ENCODE results near the gene PRPF4. TPM values are rescaled to one million over a fixed set of nuclear protein-coding genes. Genes with fewer than 3 reads are reported as not detected.
"Not testable (repeated sequence)": the region's sequence is repeated elsewhere in the genome, so short reads cannot be mapped to it uniquely, and the experiment has no call there.

PRPF4 gene
- total RNA-seq, 2 experiments from 2014 or later: 47.6 to 48.7 TPM

- peaks cover 1% of the 10 kb centered on the region for H3K36me3 Mint-ChIP-seq
Measured at GRCh38 chr9:113247640-113248039, 27.8 kb upstream of the PRPF4 start.

GRCh38 chr9:113249661-113250060 lies 25.8 kb upstream of the PRPF4 start:
- POLR2A ChIA-PET; CTCF ChIA-PET; H3K4me3 Mint-ChIP-seq; H3K9me3 Mint-ChIP-seq; H3K36me3 Mint-ChIP-seq; intact Hi-C loops (cut with micrococcal nuclease); H3K4me1 Mint-ChIP-seq (ENCODE audit: low read depth); H3K27ac Mint-ChIP-seq; DNase-seq; H3K27me3 Mint-ChIP-seq: not testable (repeated sequence)

More at GRCh38 chr9:113247640-113248039, 27.8 kb upstream of the PRPF4 start:
- no peaks in the 10 kb centered on the region for H3K4me1 Mint-ChIP-seq (ENCODE audit: low read depth)
- H3K4me3 Mint-ChIP-seq: no peak overlapping the region
- ChIA-PET POLR2A (no interaction called here), CTCF (no interaction called here)
- no peaks in the 10 kb centered on the region for H3K27me3 Mint-ChIP-seq
- intact Hi-C loops (cut with micrococcal nuclease): no loop called here
- no peak overlapping the region for H3K27ac Mint-ChIP-seq
- H3K9me3 Mint-ChIP-seq: peaks cover 2% of the 10 kb centered on the region
- no peak for DNase-seq

GRCh38 chr9:113250807-113251206 lies 24.7 kb upstream of the PRPF4 start:
- DNase-seq: no peak
- Mint-ChIP-seq H3K4me1 (ENCODE audit: low read depth) (no peaks in the 10 kb centered on the region), H3K27ac (no peak overlapping the region), H3K36me3 (peaks cover 1% of the 10 kb centered on the region), H3K9me3 (peaks cover 2% of the 10 kb centered on the region), H3K4me3 (no peak overlapping the region), H3K27me3 (no peaks in the 10 kb centered on the region)
- intact Hi-C loops (cut with micrococcal nuclease): no loop called here
- ChIA-PET CTCF (interaction anchor here (2.1 kb wide), 1 partner anchor 24 kb away, joined by 4 read pairs; the partner anchor contains the start of genes CDC26 and PRPF4), POLR2A (no interaction called here)

GRCh38 chr9:113254991-113255390 lies 20.5 kb upstream of the PRPF4 start:
- CTCF ChIA-PET: interaction anchor here (0.7 kb wide), 1 partner anchor 61 kb away, joined by 3 read pairs; no protein-coding TSS in a partner anchor
- H3K4me3 Mint-ChIP-seq: no peak overlapping the region
- H3K27ac Mint-ChIP-seq: no peak overlapping the region
- no peak for DNase-seq
- H3K9me3 Mint-ChIP-seq: peaks cover 2% of the 10 kb centered on the region
- no peaks in the 10 kb centered on the region for H3K27me3 Mint-ChIP-seq
- POLR2A ChIA-PET: no interaction called here
- intact Hi-C loops (cut with micrococcal nuclease): no loop called here
- peaks cover 9% of the 10 kb centered on the region for H3K36me3 Mint-ChIP-seq
- H3K4me1 Mint-ChIP-seq (ENCODE audit: low read depth): no peaks in the 10 kb centered on the region

- no peak for DNase-seq
- ChIA-PET POLR2A (no interaction called here), CTCF (interaction anchor here (1.2 kb wide), 1 partner anchor 399 kb away, joined by 3 read pairs; no protein-coding TSS in a partner anchor)
- Mint-ChIP-seq H3K27me3 (no peaks in the 10 kb centered on the region), H3K4me3 (no peak overlapping the region), H3K36me3 (peaks cover 13% of the 10 kb centered on the region), H3K27ac (no peak overlapping the region), H3K9me3 (peaks cover 2% of the 10 kb centered on the region), H3K4me1 (ENCODE audit: low read depth) (no peaks in the 10 kb centered on the region)
- intact Hi-C loops (cut with micrococcal nuclease): no loop called here
Measured at GRCh38 chr9:113255438-113255837, 20.0 kb upstream of the PRPF4 start.

GRCh38 chr9:113257863-113258262 lies 17.6 kb upstream of the PRPF4 start:
- CTCF ChIA-PET: interaction anchor here (0.9 kb wide), 1 partner anchor 17 kb away, joined by 3 read pairs; the partner anchor contains the start of genes CDC26 and PRPF4
- intact Hi-C loops (cut with micrococcal nuclease): no loop called here
- peaks cover 18% of the 10 kb centered on the region for H3K36me3 Mint-ChIP-seq
- no peaks in the 10 kb centered on the region for H3K9me3 Mint-ChIP-seq
- POLR2A ChIA-PET: no interaction called here
- no peaks in the 10 kb centered on the region for H3K27me3 Mint-ChIP-seq
- no peak overlapping the region for H3K4me3 Mint-ChIP-seq
- H3K27ac Mint-ChIP-seq: no peak overlapping the region
- no peaks in the 10 kb centered on the region for H3K4me1 Mint-ChIP-seq (ENCODE audit: low read depth)
- DNase-seq: no peak

GRCh38 chr9:113258282-113258681 lies 17.2 kb upstream of the PRPF4 start:
- ChIA-PET CTCF (no interaction called here), POLR2A (no interaction called here)

GRCh38 chr9:113261917-113262671 lies 13.4 kb upstream of the PRPF4 start:
- no peak overlapping the region for H3K27ac Mint-ChIP-seq

More at GRCh38 chr9:113258282-113258681, 17.2 kb upstream of the PRPF4 start:
- Mint-ChIP-seq H3K4me1 (ENCODE audit: low read depth) (no peaks in the 10 kb centered on the region), H3K9me3 (no peaks in the 10 kb centered on the region), H3K36me3 (peaks cover 18% of the 10 kb centered on the region), H3K27me3 (no peaks in the 10 kb centered on the region), H3K27ac (no peak overlapping the region), H3K4me3 (no peak overlapping the region)
- DNase-seq: no peak
- intact Hi-C loops (cut with micrococcal nuclease): no loop called here

GRCh38 chr9:113266174-113266573 lies 9.3 kb upstream of the PRPF4 start:
- ChIA-PET POLR2A (interaction anchor here (1.2 kb wide), 1 partner anchor 47 kb away, joined by 4 read pairs; no protein-coding TSS in a partner anchor), CTCF (interaction anchor here (0.8 kb wide), 1 partner anchor 405 kb away, joined by 5 read pairs; no protein-coding TSS in a partner anchor)
- Mint-ChIP-seq H3K9me3 (no peaks in the 10 kb centered on the region), H3K36me3 (peaks cover 22% of the 10 kb centered on the region), H3K4me3 (no peak overlapping the region), H3K27ac (no peak overlapping the region), H3K4me1 (ENCODE audit: low read depth) (peaks cover 21% of the 10 kb centered on the region), H3K27me3 (no peaks in the 10 kb centered on the region)
- intact Hi-C loops (cut with micrococcal nuclease): no loop called here
- DNase-seq: no peak

More at GRCh38 chr9:113261917-113262671, 13.4 kb upstream of the PRPF4 start:
- CTCF ChIA-PET: interaction anchor here (1.3 kb wide), 1 partner anchor 12 kb away, joined by 4 read pairs; no protein-coding TSS in a partner anchor
- Mint-ChIP-seq H3K4me1 (ENCODE audit: low read depth) (no peaks in the 10 kb centered on the region), H3K27me3 (no peaks in the 10 kb centered on the region), H3K36me3 (peaks cover 16% of the 10 kb centered on the region), H3K9me3 (no peaks in the 10 kb centered on the region), H3K4me3 (no peak overlapping the region)
- intact Hi-C loops (cut with micrococcal nuclease): no loop called here
- POLR2A ChIA-PET: interaction anchor here (0.9 kb wide), 1 partner anchor 29 kb away, joined by 3 read pairs; no protein-coding TSS in a partner anchor
- no peak for DNase-seq

- H3K9me3 Mint-ChIP-seq: no peaks in the 10 kb centered on the region
- ChIA-PET POLR2A (interaction anchor here (2.3 kb wide), 1 partner anchor 47 kb away, joined by 20 read pairs; the partner anchor contains the start of genes FKBP15 and SLC31A1), CTCF (no interaction called here)
- peaks cover 30% of the 10 kb centered on the region for H3K36me3 Mint-ChIP-seq
- intact Hi-C loops (cut with micrococcal nuclease): no loop called here
- peak overlapping the region; percentile 46 for H3K27ac Mint-ChIP-seq
- H3K4me3 Mint-ChIP-seq: no peak overlapping the region
- H3K4me1 Mint-ChIP-seq (ENCODE audit: low read depth): peaks cover 21% of the 10 kb centered on the region
- H3K27me3 Mint-ChIP-seq: no peaks in the 10 kb centered on the region
- no peak for DNase-seq
Measured at GRCh38 chr9:113267911-113268566, 7.4 kb upstream of the PRPF4 start.

- Mint-ChIP-seq H3K27ac (peak overlapping the region; percentile 31), H3K36me3 (peaks cover 36% of the 10 kb centered on the region), H3K4me1 (ENCODE audit: low read depth) (peaks cover 32% of the 10 kb centered on the region), H3K4me3 (no peak overlapping the region), H3K27me3 (no peaks in the 10 kb centered on the region), H3K9me3 (no peaks in the 10 kb centered on the region)
- intact Hi-C loops (cut with micrococcal nuclease): loop anchor here (1.0 kb wide), 1 partner anchor 49 kb away; no protein-coding TSS in a partner anchor
- DNase-seq: no peak
- CTCF ChIA-PET: interaction anchor here (0.6 to 1.4 kb wide), 7 partner anchors 30 to 322 kb away, joined by 3 to 6 read pairs (median 3); partner anchors contain the start of genes FKBP15 and SLC31A1
- POLR2A ChIA-PET: interaction anchor here (0.7 to 2.3 kb wide), 5 partner anchors 49 to 388 kb away, joined by 3 to 20 read pairs (median 3); partner anchors contain the start of genes FKBP15, POLE3 and SLC31A1
Measured at GRCh38 chr9:113269355-113269754, 6.1 kb upstream of the PRPF4 start.

GRCh38 chr9:113269871-113270270 lies 5.6 kb upstream of the PRPF4 start:
- H3K4me1 Mint-ChIP-seq (ENCODE audit: low read depth): peaks cover 32% of the 10 kb centered on the region
- H3K36me3 Mint-ChIP-seq: peaks cover 36% of the 10 kb centered on the region
- no peaks in the 10 kb centered on the region for H3K9me3 Mint-ChIP-seq
- no peak overlapping the region for H3K4me3 Mint-ChIP-seq
- ChIA-PET CTCF (interaction anchor here (0.6 to 1.4 kb wide), 7 partner anchors 48 to 385 kb away, joined by 3 to 6 read pairs (median 3); partner anchors contain the start of genes FKBP15 and SLC31A1), POLR2A (interaction anchor here (0.7 to 2.3 kb wide), 4 partner anchors 49 to 157 kb away, joined by 3 to 20 read pairs (median 3); partner anchors contain the start of genes FKBP15, POLE3 and SLC31A1)
- DNase-seq: no peak
- intact Hi-C loops (cut with micrococcal nuclease): loop anchor here (1.0 to 10.0 kb wide), 2 partner anchors 50 to 245 kb away; no protein-coding TSS in a partner anchor
- H3K27me3 Mint-ChIP-seq: no peaks in the 10 kb centered on the region
- H3K27ac Mint-ChIP-seq: peak overlapping the region; percentile 25

Data from activated CD4-positive, alpha-beta memory T cell treated with anti-CD3 and anti-CD28 coated beads for 36 hours (primary cell).